A549 (cell line): Measurements from ENCODE around the gene DNM1. TPM values are rescaled to one million over a fixed set of nuclear protein-coding genes. Genes with fewer than 3 reads are reported as not detected.

ENCODE experiments used
- ATAC-seq, 2 experiments: fragments of 200-7000 bp in 1 of 2; fragments of >200 bp in 1 of 2; cut with Nextera tagmentation in 1 of 2; cut with Tn5 transposase in 1 of 2; 3 replicates each; pipeline versions ENCODE4 v1.8.0 to v1.9.1; 2018 to 2020; ENCODE audit warnings: mild to moderate bottlenecking in 1 of 2, moderate library complexity in 1 of 2
- CTCF ChIA-PET: fragments of 300-600 bp; sonication (Branson Sonifier 250); formaldehyde crosslinking; extraction: SDS; loops from one replicate; lab custom pipeline; 2021; ENCODE audit warnings: antibody characterized with exemption, inconsistent platforms; lab: Yijun Ruan, JAX
- POLR2A ChIA-PET: fragments of 350-600 bp; formaldehyde crosslinking; extraction: SDS; loops from one replicate; lab custom pipeline; 2021; ENCODE audit warnings: antibody characterized with exemption, inconsistent platforms; lab: Yijun Ruan, JAX
- DNase-seq, 2 experiments: peaks; one replicate each; pipeline versions ENCODE4 v3.0.0 to v3.0.0-alpha.2; 2011 to 2016; ENCODE audit warnings: low read depth in 1 of 2, low spot score in 1 of 2
- FAIRE-seq: peaks from 2 replicates; lab custom pipeline; 2011; peaks lifted over from hg19 to GRCh38; lab: Jason Lieb, UNC
- H3K27ac ChIP-seq, 2 experiments: fragments of >200 bp; sonication (Bioruptor Twin); formaldehyde crosslinking; 3 replicates each; pipeline ENCODE4 v1.5.1; 2016 to 2017
- H3K4me1 ChIP-seq: fragments of >200 bp; sonication (Bioruptor Twin); formaldehyde crosslinking; 3 replicates; pipeline ENCODE4 v1.6.1; 2016
- H3K4me2 ChIP-seq: fragments of >200 bp; sonication (Bioruptor Twin); formaldehyde crosslinking; 3 replicates; pipeline ENCODE4 v1.6.1; 2016
- H3K4me3 ChIP-seq: fragments of >200 bp; sonication (Bioruptor Twin); formaldehyde crosslinking; 3 replicates; pipeline ENCODE4 v1.5.1; 2016
- H3K9me3 ChIP-seq: fragments of >200 bp; sonication (Bioruptor Twin); formaldehyde crosslinking; 3 replicates; pipeline ENCODE4 v1.6.1; 2016
- BHLHE40 ChIP-seq: IDR thresholded peaks from 2 replicates; pipeline ENCODE4 v1.6.1; 2012; ENCODE audit warnings: low read depth, low read length, inconsistent platforms
- CBX8 ChIP-seq: fragments of 200-600 bp; sonication (generic); IDR thresholded peaks from 2 replicates; pipeline ENCODE4 v1.6.1; 2016
- CHD4 ChIP-seq: fragments of 200-600 bp; sonication (generic); IDR thresholded peaks from 2 replicates; pipeline ENCODE4 v1.6.1; 2016; ENCODE audit warnings: antibody characterized with exemption, mild to moderate bottlenecking, borderline replicate concordance
- EHMT2 ChIP-seq: fragments of 200-600 bp; sonication (generic); IDR thresholded peaks from 2 replicates; pipeline ENCODE4 v1.6.1; 2016; ENCODE audit warnings: antibody characterized with exemption, low read depth, mild to moderate bottlenecking, moderate library complexity
- ESRRA ChIP-seq: fragments of 150-350 bp; IDR thresholded peaks from 2 replicates; pipeline ENCODE4 v1.6.1; 2014; ENCODE audit warnings: mild to moderate bottlenecking, low read length, borderline replicate concordance
- FOSL2 ChIP-seq, 2 experiments: fragments of 450-650 bp in 1 of 2; fragments of >200 bp in 1 of 2; sonication (Bioruptor Twin) in 1 of 2; formaldehyde crosslinking; IDR thresholded peaks; 2 replicates each; pipeline versions ENCODE4 v1.5.0 to v1.6.1; 2016 to 2020; ENCODE audit warnings: mild to moderate bottlenecking in 1 of 2, moderate library complexity in 1 of 2
- GATA3 ChIP-seq: IDR thresholded peaks from 2 replicates; pipeline ENCODE4 v1.6.1; 2012; ENCODE audit warnings: borderline replicate concordance
- HDAC2 ChIP-seq: fragments of 200-600 bp; sonication (generic); IDR thresholded peaks from 2 replicates; pipeline ENCODE4 v1.6.1; 2016
- HOXA7 ChIP-seq: fragments of 250-450 bp; sonication (Bioruptor Pico); IDR thresholded peaks from 2 replicates; pipeline ENCODE4 v1.5.0; 2020; ENCODE audit warnings: mild to moderate bottlenecking, moderate library complexity
- HOXB5 ChIP-seq: fragments of 250-450 bp; sonication (Bioruptor Pico); IDR thresholded peaks from 2 replicates; pipeline ENCODE4 v1.5.0; 2020; ENCODE audit warnings: mild to moderate bottlenecking, moderate library complexity
- JUNB ChIP-seq: fragments of >200 bp; sonication (Bioruptor Twin); formaldehyde crosslinking; IDR thresholded peaks from 2 replicates; pipeline ENCODE4 v1.6.1; 2016
- KDM1A ChIP-seq: fragments of 200-600 bp; sonication (generic); IDR thresholded peaks from 2 replicates; pipeline ENCODE4 v1.6.1; 2016; ENCODE audit warnings: low read depth, mild to moderate bottlenecking
- KDM5A ChIP-seq: fragments of 200-600 bp; sonication (generic); IDR thresholded peaks from 2 replicates; pipeline ENCODE4 v1.6.1; 2016; ENCODE audit warnings: antibody characterized with exemption, mild to moderate bottlenecking
- MAFK ChIP-seq: fragments of 450-650 bp; IDR thresholded peaks from 2 replicates; pipeline ENCODE4 v1.6.1; 2014; ENCODE audit not compliant: partially characterized antibody
- MAZ ChIP-seq: fragments of 150-350 bp; IDR thresholded peaks from 2 replicates; pipeline ENCODE4 v1.6.1; 2014; ENCODE audit warnings: antibody characterized with exemption, low read depth, low read length, borderline replicate concordance
- MYC ChIP-seq: IDR thresholded peaks from 2 replicates; pipeline ENCODE4 v1.6.1; 2012; ENCODE audit warnings: mild to moderate bottlenecking, inconsistent platforms, low read length, improper control_type of control experiment, borderline replicate concordance
- NFE2L2 ChIP-seq: fragments of 150-350 bp; conservative IDR thresholded peaks from 2 replicates; pipeline ENCODE4 v1.6.1; 2014; ENCODE audit warnings: low read length
- NR3C1 ChIP-seq: fragments of >200 bp; sonication (Bioruptor Twin); formaldehyde crosslinking; IDR thresholded peaks from 3 replicates; pipeline ENCODE4 v1.6.1; 2017
- PHF8 ChIP-seq: fragments of 200-600 bp; sonication (generic); IDR thresholded peaks from 2 replicates; pipeline ENCODE4 v1.6.1; 2016; ENCODE audit warnings: low read depth, mild to moderate bottlenecking, antibody characterized with exemption, moderate library complexity, borderline replicate concordance
- POLR2AphosphoS2 ChIP-seq: conservative IDR thresholded peaks from 2 replicates; pipeline ENCODE4 v1.6.1; 2012; ENCODE audit warnings: low read length, improper control_type of control experiment, inconsistent platforms
- RAD21 ChIP-seq, 2 experiments: fragments of >200 bp in 1 of 2; sonication (Bioruptor Twin) in 1 of 2; formaldehyde crosslinking in 1 of 2; IDR thresholded peaks in 1 of 2; conservative IDR thresholded peaks in 1 of 2; 2 replicates in 1 of 2; 3 replicates in 1 of 2; pipeline ENCODE4 v1.6.1; 2012 to 2018; ENCODE audit warnings: inconsistent platforms in 1 of 2
- RCOR1 ChIP-seq: fragments of 150-350 bp; IDR thresholded peaks from 2 replicates; pipeline ENCODE4 v1.6.1; 2014; ENCODE audit warnings: antibody characterized with exemption, low read length, low read depth
- SMC3 ChIP-seq: fragments of >200 bp; sonication (Bioruptor Twin); formaldehyde crosslinking; IDR thresholded peaks from 3 replicates; pipeline ENCODE4 v1.6.1; 2018; ENCODE audit warnings: inconsistent platforms
- SREBF2 ChIP-seq: fragments of 450-650 bp; IDR thresholded peaks from 2 replicates; pipeline ENCODE4 v1.6.1; 2014; ENCODE audit warnings: mild to moderate bottlenecking, moderate library complexity
- TFCP2L1 ChIP-seq: fragments of 250-450 bp; sonication (Bioruptor Pico); IDR thresholded peaks from 2 replicates; pipeline ENCODE4 v1.5.0; 2021; ENCODE audit warnings: mild to moderate bottlenecking
- ZC3H11A ChIP-seq: fragments of 450-650 bp; IDR thresholded peaks from 2 replicates; pipeline ENCODE4 v1.6.1; 2014; ENCODE audit warnings: antibody characterized with exemption, mild to moderate bottlenecking
- WGBS: methylation state at CpG from one replicate; pipeline ENCODE4 v1.1.6; 2017; ENCODE audit errors: missing lambda C conversion rate; 5-methylcytosine and 5-hydroxymethylcytosine counted together
- polyA plus RNA-seq, 4 experiments: library from polyadenylated mRNA; depleted of rRNA in 3 of 4; stranded (reverse); fragments of >200 nt; fragmentation: RNase III in 1 of 4; extraction: RNeasy Plus Mini Kit Qiagen cat#74134 plus additional on column Dnase treatment in 1 of 4; gene quantifications; 2 replicates in 3 of 4; 3 replicates in 1 of 4; pipeline ENCODE4 v1.2.3, GENCODE V29; 2011 to 2017
- TF ChIP-seq, protein P1 (sequence below): IDR thresholded peaks from 2 replicates; pipeline ENCODE4 v1.6.1; 2012
- TF ChIP-seq, protein P2 (sequence below): fragments of 250-450 bp; sonication (Bioruptor Pico); IDR thresholded peaks from 2 replicates; pipeline ENCODE4 v1.5.0; 2020; ENCODE audit warnings: low read depth, mild to moderate bottlenecking, moderate library complexity
- TF ChIP-seq, protein P3 (sequence below): fragments of >200 bp; sonication (Bioruptor Twin); formaldehyde crosslinking; IDR thresholded peaks from 3 replicates; pipeline ENCODE4 v1.5.1; 2016

Gene DNM1
- polyA plus RNA-seq, 2 of the 4 experiments (the other 2 are of a cell fraction): 60.2 to 139 TPM

DNA sequence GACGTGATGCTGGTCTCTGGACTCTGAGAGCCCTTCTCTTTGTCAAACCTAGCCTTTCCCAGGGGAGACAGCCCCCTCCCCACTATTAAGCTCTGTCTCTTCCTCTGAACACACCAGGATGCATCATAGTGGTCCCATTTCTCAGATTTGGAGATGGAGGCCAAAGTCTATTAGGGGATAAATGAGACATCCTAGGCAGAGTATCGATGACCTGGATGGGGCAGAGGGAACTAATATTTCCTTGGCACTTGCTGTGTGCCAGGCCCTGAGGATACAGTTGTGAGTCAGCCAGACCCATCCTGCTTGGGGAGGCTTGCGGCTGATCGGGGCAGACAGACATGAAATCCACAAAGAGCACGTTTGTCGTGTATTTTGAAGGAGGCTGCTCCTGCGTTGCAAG is 5.2 kb downstream of the DNM1 start:
- Histone ChIP-seq H3K4me3 (no peak overlapping the region), H3K27ac (peak overlapping the region; percentile 95 to 99), H3K9me3 (no peaks in the 10 kb centered on the region), H3K4me1 (peaks cover 90% of the 10 kb centered on the region), H3K4me2 (peak overlapping the region; percentile 86)
- DNase-seq (no peak), ATAC-seq (no peak), FAIRE-seq (no peak)
- WGBS: 74% methylated on average over 7 of the region's 7 CpGs
- CTCF ChIA-PET: no interaction called here
- POLR2A ChIA-PET: no interaction called here
- TF ChIP-seq NFE2L2: no peak
- peak; percentile 39; the same call in 1 of the 2 replicates for TF ChIP-seq KDM1A
- TF ChIP-seq HOXA7 (CRISPR knock-in tag): no peak
- no peak for TF ChIP-seq MAZ
- TF ChIP-seq, all 56 proteins: peak for 1

DNA sequence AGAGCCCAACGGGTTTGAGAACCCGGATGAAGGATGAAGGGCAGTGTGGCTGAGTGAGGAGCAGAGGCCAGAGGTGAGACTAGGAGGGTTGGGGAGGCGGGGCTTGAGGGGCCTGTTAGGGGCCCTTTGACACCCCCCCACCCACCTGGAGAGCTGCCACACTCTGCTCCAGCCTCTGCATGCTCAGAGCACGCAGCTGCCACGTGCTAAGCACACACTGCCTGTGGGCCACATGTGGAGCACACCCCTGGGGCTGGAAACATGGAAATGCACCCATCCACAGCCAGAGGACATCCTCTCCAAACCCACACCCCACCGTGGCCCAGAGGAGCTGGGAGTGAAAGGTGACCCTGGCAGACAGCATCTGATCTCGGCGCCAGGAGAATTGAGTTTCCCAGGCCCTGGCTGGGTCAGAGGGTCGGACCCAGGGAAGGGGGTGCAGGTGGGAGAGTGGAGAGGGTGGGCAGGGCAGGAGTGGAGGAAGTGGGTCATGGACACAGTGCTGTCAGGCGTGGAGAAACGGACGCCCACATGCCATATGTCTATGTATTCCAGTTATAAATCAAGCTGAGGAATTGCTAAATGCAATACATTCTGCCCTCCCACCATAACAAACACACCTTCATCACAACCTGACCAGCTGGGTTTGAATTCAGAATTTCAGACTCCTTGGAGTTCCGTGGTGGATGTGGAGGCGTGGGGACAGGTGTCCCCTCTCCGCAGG is 5.9 kb downstream of the DNM1 start:
- 80% methylated on average over 14 of the region's 15 CpGs for WGBS
- no peaks in the 10 kb centered on the region for H3K9me3 ChIP-seq
- CTCF ChIA-PET: interaction anchor here (0.7 to 10.3 kb wide), 4 partner anchors 9 to 97 kb away, joined by 3 to 82 read pairs (median 3); partner anchors contain the start of gene DNM1
- ATAC-seq: no peak
- H3K27ac ChIP-seq: peak overlapping the region; percentile 95 to 99
- H3K4me1 ChIP-seq: peaks cover 97% of the 10 kb centered on the region
- TF ChIP-seq RCOR1: no peak
- no peak for TF ChIP-seq KDM5A
- TF ChIP-seq NR3C1: no peak
- no peak for TF ChIP-seq BHLHE40
- no peak for TF ChIP-seq JUNB
- TF ChIP-seq MYC: no peak
- TF ChIP-seq EHMT2: no peak
- no peak for TF ChIP-seq GATA3
- TF ChIP-seq SREBF2: no peak
- TF ChIP-seq POLR2AphosphoS2: no peak
- no peak for TF ChIP-seq HOXB5 (CRISPR knock-in tag)
- no peak for TF ChIP-seq SMC3
- TF ChIP-seq PHF8: no peak
- TF ChIP-seq, protein P1, sequence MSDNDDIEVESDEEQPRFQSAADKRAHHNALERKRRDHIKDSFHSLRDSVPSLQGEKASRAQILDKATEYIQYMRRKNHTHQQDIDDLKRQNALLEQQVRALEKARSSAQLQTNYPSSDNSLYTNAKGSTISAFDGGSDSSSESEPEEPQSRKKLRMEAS: no peak
- no peak for TF ChIP-seq FOSL2 (IDR thresholded peaks at IDR 0.05)
- no peak for TF ChIP-seq FOSL2 (CRISPR knock-in tag; IDR thresholded peaks at IDR 0.05)
- TF ChIP-seq RAD21 (conservative IDR thresholded peaks at IDR 0.05 in 1 of 2, IDR thresholded peaks at IDR 0.05 in 1 of 2): no peak
- no peak for TF ChIP-seq CBX8
- TF ChIP-seq, all 56 proteins: peak for 0
- FAIRE-seq: no peak
- H3K4me3 ChIP-seq: no peak overlapping the region
- peak overlapping the region; percentile 86 for H3K4me2 ChIP-seq
- POLR2A ChIA-PET: no interaction called here
- DNase-seq: no peak

DNA sequence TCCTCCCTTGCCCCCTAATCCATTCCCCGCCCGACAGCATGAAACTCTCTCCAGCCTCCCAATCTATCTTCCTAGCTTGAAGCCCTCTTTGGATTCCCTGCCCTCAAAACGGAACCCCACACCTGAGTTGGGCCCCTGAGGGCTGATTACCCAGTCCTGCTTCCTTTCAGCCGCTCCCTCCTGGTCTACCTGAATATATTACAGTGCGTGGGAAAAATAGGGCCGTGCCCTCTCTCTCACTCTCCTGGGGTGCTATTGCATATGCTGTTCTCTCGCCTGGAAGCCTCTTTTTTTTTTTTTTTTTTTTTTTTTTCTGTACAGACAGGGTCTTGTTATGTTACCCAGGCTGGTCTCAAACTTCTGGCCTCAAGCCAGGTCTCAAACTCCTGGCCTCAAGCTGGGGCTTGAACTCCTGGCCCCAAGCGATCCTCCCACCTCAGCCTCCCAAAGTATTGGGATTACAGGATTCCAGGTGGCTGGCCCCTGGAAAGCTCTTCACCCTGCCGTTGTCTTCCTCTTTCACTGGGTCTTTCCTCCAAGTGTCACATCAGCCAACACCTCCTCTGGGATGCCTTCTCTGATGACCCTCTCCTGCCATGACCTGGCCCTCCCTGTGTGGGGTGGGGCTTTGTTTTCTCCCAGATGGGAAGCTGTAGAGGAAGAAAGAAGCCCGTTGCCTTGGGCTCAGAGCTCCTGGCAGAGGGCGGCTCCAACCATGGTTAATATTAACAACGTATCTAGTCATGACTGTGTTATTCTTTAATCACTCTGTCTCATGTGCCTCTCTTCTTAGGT is 8.2 kb downstream of the DNM1 start:
- ChIA-PET POLR2A (interaction anchor here (0.6 to 1.3 kb wide), 6 partner anchors 8 to 764 kb away, joined by 3 to 4 read pairs (median 3); partner anchors contain the start of genes DNM1, GOLGA2 and SWI5), CTCF (interaction anchor here (0.6 to 10.3 kb wide), 10 partner anchors 10 to 548 kb away, joined by 3 to 82 read pairs (median 4); partner anchors contain the start of genes CIZ1 and DNM1)
- no peak for FAIRE-seq
- Histone ChIP-seq H3K27ac (peak overlapping the region; percentile 95 to 99), H3K4me1 (peaks cover 100% of the 10 kb centered on the region), H3K9me3 (no peaks in the 10 kb centered on the region), H3K4me2 (peak overlapping the region; percentile 86), H3K4me3 (peak overlapping the region; percentile 24; the same call in 2 of the 3 replicates)
- DNase-seq: peak; percentile 75 to 90
- ATAC-seq: peak; percentile 63 to 78
- WGBS: 8% methylated on average over 12 of the region's 12 CpGs
- no peak for TF ChIP-seq RCOR1
- TF ChIP-seq ZC3H11A: no peak
- no peak for TF ChIP-seq FOSL2 (IDR thresholded peaks at IDR 0.05)
- peak; percentile 24; the same call in 1 of the 2 replicates for TF ChIP-seq FOSL2 (CRISPR knock-in tag; IDR thresholded peaks at IDR 0.05)
- TF ChIP-seq, protein P1: no peak
- TF ChIP-seq ESRRA: no peak
- TF ChIP-seq TFCP2L1 (CRISPR knock-in tag): no peak
- peak in 1 of 2 experiments; percentile 7; a peak in 1 of 5 replicates for TF ChIP-seq RAD21 (conservative IDR thresholded peaks at IDR 0.05 in 1 of 2, IDR thresholded peaks at IDR 0.05 in 1 of 2)
- TF ChIP-seq, protein P2, sequence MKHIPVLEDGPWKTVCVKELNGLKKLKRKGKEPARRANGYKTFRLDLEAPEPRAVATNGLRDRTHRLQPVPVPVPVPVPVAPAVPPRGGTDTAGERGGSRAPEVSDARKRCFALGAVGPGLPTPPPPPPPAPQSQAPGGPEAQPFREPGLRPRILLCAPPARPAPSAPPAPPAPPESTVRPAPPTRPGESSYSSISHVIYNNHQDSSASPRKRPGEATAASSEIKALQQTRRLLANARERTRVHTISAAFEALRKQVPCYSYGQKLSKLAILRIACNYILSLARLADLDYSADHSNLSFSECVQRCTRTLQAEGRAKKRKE (CRISPR knock-in tag): no peak
- TF ChIP-seq MYC: no peak
- TF ChIP-seq HDAC2: no peak
- TF ChIP-seq JUNB: no peak
- TF ChIP-seq CHD4: no peak
- TF ChIP-seq NFE2L2: no peak
- TF ChIP-seq MAFK: no peak
- TF ChIP-seq, protein P3, sequence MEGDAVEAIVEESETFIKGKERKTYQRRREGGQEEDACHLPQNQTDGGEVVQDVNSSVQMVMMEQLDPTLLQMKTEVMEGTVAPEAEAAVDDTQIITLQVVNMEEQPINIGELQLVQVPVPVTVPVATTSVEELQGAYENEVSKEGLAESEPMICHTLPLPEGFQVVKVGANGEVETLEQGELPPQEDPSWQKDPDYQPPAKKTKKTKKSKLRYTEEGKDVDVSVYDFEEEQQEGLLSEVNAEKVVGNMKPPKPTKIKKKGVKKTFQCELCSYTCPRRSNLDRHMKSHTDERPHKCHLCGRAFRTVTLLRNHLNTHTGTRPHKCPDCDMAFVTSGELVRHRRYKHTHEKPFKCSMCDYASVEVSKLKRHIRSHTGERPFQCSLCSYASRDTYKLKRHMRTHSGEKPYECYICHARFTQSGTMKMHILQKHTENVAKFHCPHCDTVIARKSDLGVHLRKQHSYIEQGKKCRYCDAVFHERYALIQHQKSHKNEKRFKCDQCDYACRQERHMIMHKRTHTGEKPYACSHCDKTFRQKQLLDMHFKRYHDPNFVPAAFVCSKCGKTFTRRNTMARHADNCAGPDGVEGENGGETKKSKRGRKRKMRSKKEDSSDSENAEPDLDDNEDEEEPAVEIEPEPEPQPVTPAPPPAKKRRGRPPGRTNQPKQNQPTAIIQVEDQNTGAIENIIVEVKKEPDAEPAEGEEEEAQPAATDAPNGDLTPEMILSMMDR: no peak
- no peak for TF ChIP-seq SREBF2
